ENCODE data around the gene CDIP1.

Gene CDIP1

GRCh38 chr16:4519274-4520058 lies 19.1 kb downstream of the CDIP1 start:
- in situ Hi-C loops (cut with MboI; ENCODE audit: low pct_unique_long_range_greater_than_20kb, low sequenced_read_pairs): no loop called here
- DNase-seq: no peak

GRCh38 chr16:4517812-4518680 lies 20.5 kb downstream of the CDIP1 start:
- peak; percentile 51 for DNase-seq
- in situ Hi-C loops (cut with MboI; ENCODE audit: low pct_unique_long_range_greater_than_20kb, low sequenced_read_pairs): no loop called here

GRCh38 chr16:4515611-4516233 lies 22.9 kb downstream of the CDIP1 start:
- in situ Hi-C loops (cut with MboI; ENCODE audit: low pct_unique_long_range_greater_than_20kb, low sequenced_read_pairs): no loop called here

GRCh38 chr16:4514606-4515005 lies 24.0 kb downstream of the CDIP1 start:
- in situ Hi-C loops (cut with MboI; ENCODE audit: low pct_unique_long_range_greater_than_20kb, low sequenced_read_pairs): no loop called here
- DNase-seq: peak; percentile 38

More at GRCh38 chr16:4515611-4516233, 22.9 kb downstream of the CDIP1 start:
- DNase-seq: peak; percentile 87

- in situ Hi-C loops (cut with MboI; ENCODE audit: low pct_unique_long_range_greater_than_20kb, low sequenced_read_pairs): no loop called here
Observed at GRCh38 chr16:4513881-4514280, 24.7 kb downstream of the CDIP1 start.

GRCh38 chr16:4513086-4513860 lies 25.3 kb downstream of the CDIP1 start:
- in situ Hi-C loops (cut with MboI; ENCODE audit: low pct_unique_long_range_greater_than_20kb, low sequenced_read_pairs): no loop called here
- DNase-seq: no peak

More at GRCh38 chr16:4513881-4514280, 24.7 kb downstream of the CDIP1 start:
- no peak for DNase-seq

- in situ Hi-C loops (cut with MboI; ENCODE audit: low pct_unique_long_range_greater_than_20kb, low sequenced_read_pairs): no loop called here
- no peak for DNase-seq
Observed at GRCh38 chr16:4512473-4512872, 26.1 kb downstream of the CDIP1 start.

GRCh38 chr16:4511441-4512082 lies 27.0 kb downstream of the CDIP1 start:
- DNase-seq: peak; percentile 72
- in situ Hi-C loops (cut with MboI; ENCODE audit: low pct_unique_long_range_greater_than_20kb, low sequenced_read_pairs): no loop called here

- DNase-seq: peak; percentile 40
- in situ Hi-C loops (cut with MboI; ENCODE audit: low pct_unique_long_range_greater_than_20kb, low sequenced_read_pairs): no loop called here
Observed at GRCh38 chr16:4510747-4511426, 27.7 kb downstream of the CDIP1 start.

- no peak for DNase-seq
- in situ Hi-C loops (cut with MboI; ENCODE audit: low pct_unique_long_range_greater_than_20kb, low sequenced_read_pairs): no loop called here
Observed at GRCh38 chr16:4510131-4510530, 28.4 kb downstream of the CDIP1 start.

- in situ Hi-C loops (cut with MboI; ENCODE audit: low pct_unique_long_range_greater_than_20kb, low sequenced_read_pairs): no loop called here
- no peak for DNase-seq
Observed at GRCh38 chr16:4509420-4509819, 29.2 kb downstream of the CDIP1 start.

GRCh38 chr16:4508806-4509205 lies 29.8 kb downstream of the CDIP1 start:
- in situ Hi-C loops (cut with MboI; ENCODE audit: low pct_unique_long_range_greater_than_20kb, low sequenced_read_pairs): no loop called here
- DNase-seq: no peak

- in situ Hi-C loops (cut with MboI; ENCODE audit: low pct_unique_long_range_greater_than_20kb, low sequenced_read_pairs): no loop called here
- DNase-seq: no peak
Observed at GRCh38 chr16:4507588-4508345, 30.8 kb downstream of the CDIP1 start.

GRCh38 chr16:4506450-4506849 lies 32.1 kb downstream of the CDIP1 start:
- in situ Hi-C loops (cut with MboI; ENCODE audit: low pct_unique_long_range_greater_than_20kb, low sequenced_read_pairs): no loop called here

GRCh38 chr16:4505356-4506147 lies 33.0 kb downstream of the CDIP1 start:
- in situ Hi-C loops (cut with MboI; ENCODE audit: low pct_unique_long_range_greater_than_20kb, low sequenced_read_pairs): no loop called here
- peak; percentile 91 for DNase-seq

More at GRCh38 chr16:4506450-4506849, 32.1 kb downstream of the CDIP1 start:
- peak; percentile 71 for DNase-seq

GRCh38 chr16:4501071-4501478 lies 37.5 kb downstream of the CDIP1 start:
- DNase-seq: no peak

GRCh38 chr16:4500272-4500671 lies 38.3 kb downstream of the CDIP1 start:
- in situ Hi-C loops (cut with MboI; ENCODE audit: low pct_unique_long_range_greater_than_20kb, low sequenced_read_pairs): no loop called here
- no peak for DNase-seq

More at GRCh38 chr16:4501071-4501478, 37.5 kb downstream of the CDIP1 start:
- in situ Hi-C loops (cut with MboI; ENCODE audit: low pct_unique_long_range_greater_than_20kb, low sequenced_read_pairs): no loop called here
